ENCODE data around the gene PRKD2. TPM values are rescaled to one million over a fixed set of nuclear protein-coding genes. Genes with fewer than 3 reads are reported as not detected.

PRKD2 gene
- total and polyA plus RNA-seq, 2 experiments from 2014 or later, result 53.8 to 68.0 TPM

GRCh38 chr19:46731584-46731983, 14.7 kb upstream of the PRKD2 start (continued):
- TF ChIP-seq ZNF462 (CRISPR knock-in tag; IDR thresholded peaks at IDR 0.05), result no peak
- TF ChIP-seq ZNF114 (CRISPR knock-in tag; IDR thresholded peaks at IDR 0.05), result no peak
- no peak for TF ChIP-seq ETS1 (IDR thresholded peaks at IDR 0.05)
- no peak for TF ChIP-seq EZH2phosphoT487 (IDR thresholded peaks at IDR 0.05; ENCODE audit: unreplicated experiment)
- TF ChIP-seq STAT1 (IDR thresholded peaks at IDR 0.05; ENCODE audit: unreplicated experiment), result no peak
- TF ChIP-seq CTCF (conservative IDR thresholded peaks at IDR 0.05; ENCODE audit: low read depth in 2 of 2), result no peak
